Upper lobe of right lung (tissue), 1 donor: Measurements from ENCODE around the gene ECE1. TPM values are rescaled to one million over a fixed set of nuclear protein-coding genes. Genes with fewer than 3 reads are reported as not detected.

ENCODE experiments used
- ATAC-seq: fragments of 200-7000 bp; cut with Tn5 transposase; one replicate; pipeline ENCODE4 v1.9.1; 2020; ENCODE audit warnings: mild to moderate bottlenecking, moderate library complexity
- DNase-seq: peaks from one replicate; pipeline ENCODE4 v3.0.0-alpha.2; 2020
- H3K27ac ChIP-seq: fragments of 200-600 bp; one replicate; pipeline ENCODE4 v1.8.0; 2022
- H3K27me3 ChIP-seq: fragments of 200-600 bp; one replicate; pipeline ENCODE4 v1.8.0; 2022; ENCODE audit warnings: mild to moderate bottlenecking
- H3K36me3 ChIP-seq: fragments of 200-600 bp; one replicate; pipeline ENCODE4 v1.8.0; 2022
- H3K4me1 ChIP-seq: fragments of 200-600 bp; one replicate; pipeline ENCODE4 v1.8.0; 2022
- H3K4me3 ChIP-seq: fragments of 200-600 bp; one replicate; pipeline ENCODE4 v1.8.0; 2022; ENCODE audit warnings: mild to moderate bottlenecking
- H3K9me3 ChIP-seq: fragments of 200-600 bp; one replicate; pipeline ENCODE4 v1.8.0; 2022
- intact Hi-C: fragments of 100-400 bp; cut with DNase I; formaldehyde crosslinking; loops from one replicate; pipeline ENCODE4 v1.11.0; 2022
- total RNA-seq: library from RNA; stranded (reverse); fragmentation: NEBNext Ultra II Directional; extraction: Animal tissue kit (Norgen Biotek cat#: 25700); gene quantifications from one replicate; pipeline ENCODE4 v1.2.1, GENCODE V29; 2021
- TF ChIP-seq, protein P1 (sequence below): fragments of 200-600 bp; IDR thresholded peaks from one replicate; pipeline ENCODE4 v1.8.0; 2022; ENCODE audit warnings: antibody characterized with exemption
- donor health status: DM: no; HTN: yes; CAD: no; lungs with severe emphysema.

Gene ECE1
- total RNA-seq, 1 donor from 2014 or later: 108 TPM

DNA sequence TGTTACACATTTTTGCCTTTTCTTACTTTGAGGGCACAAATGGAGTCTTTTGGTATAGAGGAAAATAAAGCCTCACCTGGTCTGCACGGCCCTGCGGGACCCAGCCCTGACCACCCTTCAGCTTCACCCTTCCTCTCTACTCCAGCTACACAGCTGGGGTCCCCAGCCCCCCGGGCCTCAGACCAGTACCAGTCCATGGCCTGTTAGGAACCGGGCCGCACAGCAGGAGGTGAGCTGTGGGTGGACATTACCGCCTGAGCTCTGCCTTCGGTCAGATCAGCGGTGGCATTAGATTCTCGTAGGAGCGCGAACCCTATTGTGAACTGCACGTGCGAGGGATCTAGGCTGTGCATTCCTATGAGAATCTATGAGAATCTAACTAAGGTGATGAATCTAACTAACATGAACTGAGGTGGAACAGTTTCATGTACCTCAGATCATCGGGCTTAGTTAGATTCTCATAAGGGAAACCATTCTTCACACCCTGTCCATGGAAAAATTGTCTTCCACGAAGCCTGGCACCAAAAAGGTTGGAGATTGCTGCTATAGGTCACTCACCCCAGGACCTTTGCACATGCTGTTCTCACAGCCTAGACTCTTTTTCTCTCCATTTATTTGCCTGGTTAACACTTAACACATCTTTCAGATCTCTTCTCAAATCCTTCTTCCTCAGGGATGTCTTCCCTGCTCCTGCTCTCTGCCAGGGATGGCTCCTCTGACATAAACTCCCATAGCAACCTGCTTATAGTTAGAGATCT is 37.5 kb upstream of the ECE1 start:
- Histone ChIP-seq H3K4me3 (no peak overlapping the region), H3K27ac (peak overlapping the region; percentile 85), H3K9me3 (no peaks in the 10 kb centered on the region), H3K4me1 (peaks cover 55% of the 10 kb centered on the region), H3K27me3 (no peaks in the 10 kb centered on the region), H3K36me3 (no peaks in the 10 kb centered on the region)
- TF ChIP-seq, protein P1, sequence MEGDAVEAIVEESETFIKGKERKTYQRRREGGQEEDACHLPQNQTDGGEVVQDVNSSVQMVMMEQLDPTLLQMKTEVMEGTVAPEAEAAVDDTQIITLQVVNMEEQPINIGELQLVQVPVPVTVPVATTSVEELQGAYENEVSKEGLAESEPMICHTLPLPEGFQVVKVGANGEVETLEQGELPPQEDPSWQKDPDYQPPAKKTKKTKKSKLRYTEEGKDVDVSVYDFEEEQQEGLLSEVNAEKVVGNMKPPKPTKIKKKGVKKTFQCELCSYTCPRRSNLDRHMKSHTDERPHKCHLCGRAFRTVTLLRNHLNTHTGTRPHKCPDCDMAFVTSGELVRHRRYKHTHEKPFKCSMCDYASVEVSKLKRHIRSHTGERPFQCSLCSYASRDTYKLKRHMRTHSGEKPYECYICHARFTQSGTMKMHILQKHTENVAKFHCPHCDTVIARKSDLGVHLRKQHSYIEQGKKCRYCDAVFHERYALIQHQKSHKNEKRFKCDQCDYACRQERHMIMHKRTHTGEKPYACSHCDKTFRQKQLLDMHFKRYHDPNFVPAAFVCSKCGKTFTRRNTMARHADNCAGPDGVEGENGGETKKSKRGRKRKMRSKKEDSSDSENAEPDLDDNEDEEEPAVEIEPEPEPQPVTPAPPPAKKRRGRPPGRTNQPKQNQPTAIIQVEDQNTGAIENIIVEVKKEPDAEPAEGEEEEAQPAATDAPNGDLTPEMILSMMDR: no peak
- no peak for ATAC-seq
- intact Hi-C loops: no loop called here
- DNase-seq: no peak

DNA sequence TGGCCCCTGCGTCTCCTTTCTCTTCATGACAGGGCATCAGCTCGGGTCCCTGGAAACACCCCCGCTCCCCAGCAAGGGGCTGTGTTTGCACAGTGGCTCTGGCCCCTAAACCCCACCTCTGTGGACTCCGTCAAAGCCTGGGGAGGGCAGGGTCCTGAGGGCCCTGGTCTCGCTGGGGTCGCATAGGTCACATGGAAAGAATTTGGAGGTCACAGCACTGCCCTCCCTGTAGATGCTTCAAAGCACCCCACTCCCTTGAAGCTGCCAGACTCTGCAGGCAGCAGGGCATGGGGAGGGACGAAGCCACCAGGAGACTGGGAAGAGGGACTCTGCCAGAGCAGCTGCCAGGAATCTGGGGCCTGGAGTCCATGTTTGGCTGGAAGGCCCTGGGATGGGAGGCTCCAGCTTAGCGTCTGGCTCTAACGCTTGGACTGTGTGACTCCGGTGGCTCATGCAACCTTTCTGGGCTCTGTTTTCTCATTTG is 36.6 kb upstream of the ECE1 start:
- TF ChIP-seq, protein P1: no peak
- H3K4me3 ChIP-seq: no peak overlapping the region
- peak overlapping the region; percentile 85 for H3K27ac ChIP-seq
- no peaks in the 10 kb centered on the region for H3K36me3 ChIP-seq
- intact Hi-C loops: no loop called here
- ATAC-seq (no peak), DNase-seq (no peak)
- H3K4me1 ChIP-seq: peaks cover 58% of the 10 kb centered on the region
- H3K27me3 ChIP-seq: no peaks in the 10 kb centered on the region
- H3K9me3 ChIP-seq: no peaks in the 10 kb centered on the region

DNA sequence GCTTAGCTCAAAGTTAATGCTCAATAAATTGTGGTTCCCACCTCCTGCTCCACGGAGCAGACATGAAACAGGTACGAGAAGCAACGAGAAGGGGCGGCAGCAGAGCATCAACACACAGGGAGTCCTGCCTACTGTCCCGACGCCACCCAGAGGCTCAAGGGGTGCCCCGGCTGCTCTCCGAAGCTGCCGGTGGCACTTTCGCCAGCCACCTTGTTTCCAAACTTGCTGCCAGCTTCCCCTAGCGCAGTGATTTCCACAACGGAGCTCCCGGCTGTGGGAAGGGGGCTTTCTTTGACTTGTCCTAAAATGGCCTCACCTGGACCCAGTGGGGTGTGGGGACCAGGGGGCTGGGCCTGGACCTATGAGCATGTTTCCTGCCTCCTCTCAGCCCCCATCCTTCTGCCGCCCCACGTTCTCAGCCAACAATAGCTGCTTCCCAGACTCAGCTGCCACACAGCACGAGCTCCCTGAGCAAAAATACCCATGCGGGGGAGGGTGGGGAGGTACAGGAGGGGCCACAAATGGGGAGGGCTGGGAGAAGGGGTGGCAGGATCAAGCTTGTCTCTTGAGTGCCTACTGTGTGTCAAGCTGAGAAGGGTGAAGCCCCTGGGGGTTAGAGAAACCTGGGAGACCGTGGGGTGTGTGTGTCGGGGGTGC is 35.6 kb upstream of the ECE1 start:
- Histone ChIP-seq H3K4me1 (peaks cover 55% of the 10 kb centered on the region), H3K9me3 (no peaks in the 10 kb centered on the region), H3K27ac (peak overlapping the region; percentile 85), H3K27me3 (no peaks in the 10 kb centered on the region), H3K4me3 (no peak overlapping the region), H3K36me3 (no peaks in the 10 kb centered on the region)
- intact Hi-C loops: no loop called here
- ATAC-seq (no peak), DNase-seq (no peak)
- TF ChIP-seq, protein P1: no peak

DNA sequence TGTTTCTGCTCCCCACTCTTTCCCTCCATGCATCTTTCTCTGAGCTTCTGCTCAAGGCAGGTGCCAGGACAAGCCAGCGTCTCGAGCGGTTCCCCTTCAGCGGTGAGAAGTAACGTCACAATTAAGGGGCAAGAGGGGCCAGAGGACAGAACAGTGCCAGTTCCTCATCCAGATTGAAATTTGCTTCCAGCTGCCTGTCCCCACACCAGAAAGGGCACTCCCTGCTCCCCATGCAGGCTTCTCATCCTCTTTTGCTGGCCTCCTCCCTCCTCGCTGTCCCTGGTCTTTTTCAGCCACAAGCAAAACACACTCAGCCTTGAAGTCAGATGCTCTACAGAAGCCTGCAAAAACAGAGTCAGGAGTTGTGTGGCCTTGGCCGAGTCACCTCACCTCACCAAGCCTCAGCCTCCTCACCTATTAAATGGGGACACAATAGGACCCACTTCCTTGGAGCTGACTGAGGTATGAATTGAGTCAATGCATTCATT is 35.0 kb upstream of the ECE1 start:
- Histone ChIP-seq H3K4me1 (peaks cover 58% of the 10 kb centered on the region), H3K36me3 (no peaks in the 10 kb centered on the region), H3K27me3 (no peaks in the 10 kb centered on the region), H3K4me3 (no peak overlapping the region), H3K27ac (peak overlapping the region; percentile 85), H3K9me3 (no peaks in the 10 kb centered on the region)
- TF ChIP-seq, protein P1: no peak
- intact Hi-C loops: no loop called here
- DNase-seq (no peak), ATAC-seq (no peak)

DNA sequence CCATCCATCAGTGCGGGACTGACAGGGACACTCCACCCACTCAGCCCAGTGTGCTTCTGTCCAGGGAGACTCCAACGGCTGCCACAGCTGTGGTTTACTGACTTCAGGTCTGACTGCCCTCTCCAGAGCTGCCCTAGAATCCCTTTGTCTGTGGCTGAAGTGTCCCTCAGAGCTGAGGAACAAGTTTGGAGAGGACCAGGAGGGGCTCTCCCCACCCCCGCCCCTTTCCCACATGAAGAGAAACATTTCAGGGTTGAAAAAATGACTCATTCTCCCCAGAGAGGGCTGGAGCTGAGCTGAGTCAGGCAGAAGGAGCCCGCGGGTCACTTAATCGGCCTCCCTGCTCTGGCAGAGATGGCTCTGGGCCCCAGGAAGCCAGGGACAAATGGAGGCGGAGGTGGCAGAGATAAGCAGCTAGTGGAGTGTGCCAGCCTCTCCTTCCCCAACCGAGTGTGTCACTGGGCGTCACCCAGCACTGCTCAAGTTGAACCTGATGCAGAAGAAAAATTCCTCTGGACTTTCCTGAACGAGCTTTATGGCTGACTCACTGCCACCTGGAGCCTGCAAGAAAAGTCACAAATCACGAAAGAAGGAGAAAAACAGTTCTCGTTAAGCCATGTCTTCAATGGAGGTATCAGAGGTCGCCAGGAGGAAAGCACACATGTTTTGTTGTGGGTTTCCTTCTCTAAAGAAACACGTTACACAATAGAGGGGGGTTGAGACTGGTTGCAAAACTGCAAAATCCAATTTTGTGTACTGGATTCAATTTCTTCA is 34.3 kb upstream of the ECE1 start:
- peak; percentile 85 for ATAC-seq
- intact Hi-C loops: no loop called here
- DNase-seq: peak; percentile 86
- Histone ChIP-seq H3K4me1 (peaks cover 61% of the 10 kb centered on the region), H3K9me3 (no peaks in the 10 kb centered on the region), H3K36me3 (no peaks in the 10 kb centered on the region), H3K4me3 (no peak overlapping the region), H3K27me3 (no peaks in the 10 kb centered on the region), H3K27ac (peak overlapping the region; percentile 85)
- TF ChIP-seq, protein P1: no peak
